H1 (cell line): ENCODE measurements around the gene HDAC7. TPM values are rescaled to one million over a fixed set of nuclear protein-coding genes. Genes with fewer than 3 reads are reported as not detected.

ENCODE experiments used
- BACH1 ChIP-seq: IDR thresholded peaks from 2 replicates; pipeline ENCODE4 v1.6.1; 2012; ENCODE audit warnings: low read length, improper control_type of control experiment
- CEBPB ChIP-seq: IDR thresholded peaks from 2 replicates; pipeline ENCODE4 v1.6.1; 2012; ENCODE audit warnings: low read depth, low read length
- FOSL1 ChIP-seq: IDR thresholded peaks from 2 replicates; pipeline ENCODE4 v1.6.1; 2011; ENCODE audit warnings: mild to moderate bottlenecking, low read depth, low read length, moderate library complexity; ENCODE audit not compliant: insufficient read depth
- PHF8 ChIP-seq: fragments of 200-600 bp; sonication (generic); conservative IDR thresholded peaks from 2 replicates; pipeline ENCODE4 v1.7.1; 2012; ENCODE audit warnings: low read depth, mild to moderate bottlenecking, inconsistent platforms, low read length, moderate library complexity
- RFX5 ChIP-seq: IDR thresholded peaks from 2 replicates; pipeline ENCODE4 v1.6.1; 2011; ENCODE audit warnings: low read depth, low read length, improper control_type of control experiment, borderline replicate concordance
- SP4 ChIP-seq: IDR thresholded peaks from 2 replicates; pipeline ENCODE4 v1.6.1; 2012; ENCODE audit warnings: low read length, inconsistent platforms
- polyA plus RNA-seq, 7 experiments: library from polyadenylated mRNA; depleted of rRNA in 3 of 7; stranded (reverse) in 5 of 7; unstranded in 2 of 7; fragments of >200 nt in 5 of 7; fragments of 200-250 nt in 2 of 7; gene quantifications; 1 replicate in 5 of 7; 2 replicates in 1 of 7; 4 replicates in 1 of 7; pipeline versions ENCODE4 v1.2.1 to v1.2.3, GENCODE V29; 2011 to 2013; ENCODE audit warnings: missing spikeins in 2 of 7, mixed read lengths in 2 of 7
- total RNA-seq: library from RNA; stranded (reverse); fragmentation: NEBNext Ultra II Directional; extraction: Animal tissue kit (Norgen Biotek cat#: 25700); gene quantifications from 2 replicates; pipeline ENCODE4 v1.2.1, GENCODE V29; 2021
- TF ChIP-seq, protein P1 (sequence below), 3 experiments: IDR thresholded peaks; 1 replicate in 2 of 3; 2 replicates in 1 of 3; pipeline versions ENCODE4 v1.5.1 to v1.6.1; 2011; ENCODE audit warnings: low read length in 3 of 3, mild to moderate bottlenecking in 3 of 3, inconsistent platforms in 2 of 3, low read depth in 1 of 3, moderate library complexity in 1 of 3; ENCODE audit not compliant: insufficient read depth in 1 of 3; ENCODE audit errors: control extremely low read depth in 1 of 3
- TF ChIP-seq, protein P2 (sequence below): fragments of 300-600 bp; sonication (generic); IDR thresholded peaks from 2 replicates; pipeline ENCODE4 v1.7.1; 2012; ENCODE audit warnings: low read length, moderate library complexity, mild to moderate bottlenecking, inconsistent platforms; ENCODE audit not compliant: insufficient replicate concordance

Gene HDAC7
- total and polyA plus RNA-seq, 2 of the 8 experiments (the other 6 are each of a cell fraction or from before 2014, with no cell fraction given): 25.5 to 84.9 TPM

DNA sequence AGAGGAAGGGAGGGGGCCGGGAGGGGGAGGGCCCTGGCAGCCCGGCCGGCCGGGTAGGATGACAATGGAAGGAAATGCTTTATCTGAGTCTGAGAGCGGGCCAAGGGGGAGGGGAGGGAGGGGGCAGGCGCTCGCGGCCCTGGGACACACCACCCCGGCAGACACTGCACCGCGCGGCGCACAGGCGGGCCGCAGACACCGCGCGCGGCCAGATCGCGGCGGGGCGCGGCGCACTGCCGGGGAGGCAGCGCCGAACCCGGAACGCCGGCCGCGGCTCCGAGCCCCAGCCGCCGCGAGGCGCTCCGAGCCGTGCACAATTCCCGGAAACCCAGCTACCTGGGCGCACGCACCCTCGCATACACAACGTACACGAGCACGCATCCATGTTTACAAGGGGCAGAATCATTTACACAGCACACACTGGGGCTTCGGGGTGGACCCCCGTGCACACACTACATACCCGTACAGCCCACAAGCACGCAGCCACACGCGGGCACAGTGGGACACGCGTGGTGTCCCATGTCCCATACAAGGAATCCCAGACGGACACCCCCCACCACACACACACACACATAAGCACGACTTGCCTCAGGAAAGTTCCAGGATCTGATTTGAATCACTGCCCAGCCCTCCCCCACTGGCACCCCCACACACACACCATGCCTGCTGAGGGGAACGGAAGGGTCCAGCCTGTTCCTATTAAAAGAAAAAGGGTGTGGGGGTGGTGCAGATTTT is at the start of gene HDAC7 (continued):
- TF ChIP-seq, protein P1, sequence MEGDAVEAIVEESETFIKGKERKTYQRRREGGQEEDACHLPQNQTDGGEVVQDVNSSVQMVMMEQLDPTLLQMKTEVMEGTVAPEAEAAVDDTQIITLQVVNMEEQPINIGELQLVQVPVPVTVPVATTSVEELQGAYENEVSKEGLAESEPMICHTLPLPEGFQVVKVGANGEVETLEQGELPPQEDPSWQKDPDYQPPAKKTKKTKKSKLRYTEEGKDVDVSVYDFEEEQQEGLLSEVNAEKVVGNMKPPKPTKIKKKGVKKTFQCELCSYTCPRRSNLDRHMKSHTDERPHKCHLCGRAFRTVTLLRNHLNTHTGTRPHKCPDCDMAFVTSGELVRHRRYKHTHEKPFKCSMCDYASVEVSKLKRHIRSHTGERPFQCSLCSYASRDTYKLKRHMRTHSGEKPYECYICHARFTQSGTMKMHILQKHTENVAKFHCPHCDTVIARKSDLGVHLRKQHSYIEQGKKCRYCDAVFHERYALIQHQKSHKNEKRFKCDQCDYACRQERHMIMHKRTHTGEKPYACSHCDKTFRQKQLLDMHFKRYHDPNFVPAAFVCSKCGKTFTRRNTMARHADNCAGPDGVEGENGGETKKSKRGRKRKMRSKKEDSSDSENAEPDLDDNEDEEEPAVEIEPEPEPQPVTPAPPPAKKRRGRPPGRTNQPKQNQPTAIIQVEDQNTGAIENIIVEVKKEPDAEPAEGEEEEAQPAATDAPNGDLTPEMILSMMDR (IDR thresholded peaks at IDR 0.05; ENCODE audit: control extremely low read depth in 1 of 3, insufficient read depth in 1 of 3, low read depth in 1 of 3, low read length in 3 of 3): no peak
- TF ChIP-seq BACH1 (peak; percentile 65), SP4 (no peak), RFX5 (no peak), PHF8 (peak; percentile 57), CEBPB (no peak), FOSL1 (no peak)
- TF ChIP-seq, protein P2, sequence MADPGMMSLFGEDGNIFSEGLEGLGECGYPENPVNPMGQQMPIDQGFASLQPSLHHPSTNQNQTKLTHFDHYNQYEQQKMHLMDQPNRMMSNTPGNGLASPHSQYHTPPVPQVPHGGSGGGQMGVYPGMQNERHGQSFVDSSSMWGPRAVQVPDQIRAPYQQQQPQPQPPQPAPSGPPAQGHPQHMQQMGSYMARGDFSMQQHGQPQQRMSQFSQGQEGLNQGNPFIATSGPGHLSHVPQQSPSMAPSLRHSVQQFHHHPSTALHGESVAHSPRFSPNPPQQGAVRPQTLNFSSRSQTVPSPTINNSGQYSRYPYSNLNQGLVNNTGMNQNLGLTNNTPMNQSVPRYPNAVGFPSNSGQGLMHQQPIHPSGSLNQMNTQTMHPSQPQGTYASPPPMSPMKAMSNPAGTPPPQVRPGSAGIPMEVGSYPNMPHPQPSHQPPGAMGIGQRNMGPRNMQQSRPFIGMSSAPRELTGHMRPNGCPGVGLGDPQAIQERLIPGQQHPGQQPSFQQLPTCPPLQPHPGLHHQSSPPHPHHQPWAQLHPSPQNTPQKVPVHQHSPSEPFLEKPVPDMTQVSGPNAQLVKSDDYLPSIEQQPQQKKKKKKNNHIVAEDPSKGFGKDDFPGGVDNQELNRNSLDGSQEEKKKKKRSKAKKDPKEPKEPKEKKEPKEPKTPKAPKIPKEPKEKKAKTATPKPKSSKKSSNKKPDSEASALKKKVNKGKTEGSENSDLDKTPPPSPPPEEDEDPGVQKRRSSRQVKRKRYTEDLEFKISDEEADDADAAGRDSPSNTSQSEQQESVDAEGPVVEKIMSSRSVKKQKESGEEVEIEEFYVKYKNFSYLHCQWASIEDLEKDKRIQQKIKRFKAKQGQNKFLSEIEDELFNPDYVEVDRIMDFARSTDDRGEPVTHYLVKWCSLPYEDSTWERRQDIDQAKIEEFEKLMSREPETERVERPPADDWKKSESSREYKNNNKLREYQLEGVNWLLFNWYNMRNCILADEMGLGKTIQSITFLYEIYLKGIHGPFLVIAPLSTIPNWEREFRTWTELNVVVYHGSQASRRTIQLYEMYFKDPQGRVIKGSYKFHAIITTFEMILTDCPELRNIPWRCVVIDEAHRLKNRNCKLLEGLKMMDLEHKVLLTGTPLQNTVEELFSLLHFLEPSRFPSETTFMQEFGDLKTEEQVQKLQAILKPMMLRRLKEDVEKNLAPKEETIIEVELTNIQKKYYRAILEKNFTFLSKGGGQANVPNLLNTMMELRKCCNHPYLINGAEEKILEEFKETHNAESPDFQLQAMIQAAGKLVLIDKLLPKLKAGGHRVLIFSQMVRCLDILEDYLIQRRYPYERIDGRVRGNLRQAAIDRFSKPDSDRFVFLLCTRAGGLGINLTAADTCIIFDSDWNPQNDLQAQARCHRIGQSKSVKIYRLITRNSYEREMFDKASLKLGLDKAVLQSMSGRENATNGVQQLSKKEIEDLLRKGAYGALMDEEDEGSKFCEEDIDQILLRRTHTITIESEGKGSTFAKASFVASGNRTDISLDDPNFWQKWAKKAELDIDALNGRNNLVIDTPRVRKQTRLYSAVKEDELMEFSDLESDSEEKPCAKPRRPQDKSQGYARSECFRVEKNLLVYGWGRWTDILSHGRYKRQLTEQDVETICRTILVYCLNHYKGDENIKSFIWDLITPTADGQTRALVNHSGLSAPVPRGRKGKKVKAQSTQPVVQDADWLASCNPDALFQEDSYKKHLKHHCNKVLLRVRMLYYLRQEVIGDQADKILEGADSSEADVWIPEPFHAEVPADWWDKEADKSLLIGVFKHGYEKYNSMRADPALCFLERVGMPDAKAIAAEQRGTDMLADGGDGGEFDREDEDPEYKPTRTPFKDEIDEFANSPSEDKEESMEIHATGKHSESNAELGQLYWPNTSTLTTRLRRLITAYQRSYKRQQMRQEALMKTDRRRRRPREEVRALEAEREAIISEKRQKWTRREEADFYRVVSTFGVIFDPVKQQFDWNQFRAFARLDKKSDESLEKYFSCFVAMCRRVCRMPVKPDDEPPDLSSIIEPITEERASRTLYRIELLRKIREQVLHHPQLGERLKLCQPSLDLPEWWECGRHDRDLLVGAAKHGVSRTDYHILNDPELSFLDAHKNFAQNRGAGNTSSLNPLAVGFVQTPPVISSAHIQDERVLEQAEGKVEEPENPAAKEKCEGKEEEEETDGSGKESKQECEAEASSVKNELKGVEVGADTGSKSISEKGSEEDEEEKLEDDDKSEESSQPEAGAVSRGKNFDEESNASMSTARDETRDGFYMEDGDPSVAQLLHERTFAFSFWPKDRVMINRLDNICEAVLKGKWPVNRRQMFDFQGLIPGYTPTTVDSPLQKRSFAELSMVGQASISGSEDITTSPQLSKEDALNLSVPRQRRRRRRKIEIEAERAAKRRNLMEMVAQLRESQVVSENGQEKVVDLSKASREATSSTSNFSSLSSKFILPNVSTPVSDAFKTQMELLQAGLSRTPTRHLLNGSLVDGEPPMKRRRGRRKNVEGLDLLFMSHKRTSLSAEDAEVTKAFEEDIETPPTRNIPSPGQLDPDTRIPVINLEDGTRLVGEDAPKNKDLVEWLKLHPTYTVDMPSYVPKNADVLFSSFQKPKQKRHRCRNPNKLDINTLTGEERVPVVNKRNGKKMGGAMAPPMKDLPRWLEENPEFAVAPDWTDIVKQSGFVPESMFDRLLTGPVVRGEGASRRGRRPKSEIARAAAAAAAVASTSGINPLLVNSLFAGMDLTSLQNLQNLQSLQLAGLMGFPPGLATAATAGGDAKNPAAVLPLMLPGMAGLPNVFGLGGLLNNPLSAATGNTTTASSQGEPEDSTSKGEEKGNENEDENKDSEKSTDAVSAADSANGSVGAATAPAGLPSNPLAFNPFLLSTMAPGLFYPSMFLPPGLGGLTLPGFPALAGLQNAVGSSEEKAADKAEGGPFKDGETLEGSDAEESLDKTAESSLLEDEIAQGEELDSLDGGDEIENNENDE: no peak
